MCF 10A (cell line): ENCODE data around the gene ANKRD11. TPM values are rescaled to one million over a fixed set of nuclear protein-coding genes. Genes with fewer than 3 reads are reported as not detected.
"Not testable (repeated sequence)": the region's sequence is repeated elsewhere in the genome, so short reads cannot be mapped to it uniquely, and the experiment has no call there.

ENCODE experiments used
- BruUV-seq: library from RNA; stranded (reverse); fragments of 400-500 nt; replicated peaks from 2 replicates; lab custom pipeline; 2021; lab: Mats Ljungman, UMichigan
- CTCF ChIA-PET: fragments of 300-600 bp; sonication (Branson Sonifier 250); formaldehyde crosslinking; extraction: SDS; loops from one replicate; lab custom pipeline; 2021; ENCODE audit warnings: antibody characterized with exemption, inconsistent platforms; lab: Yijun Ruan, JAX
- POLR2A ChIA-PET: fragments of 300-600, 350-650 bp; sonication (Branson Sonifier 250); formaldehyde crosslinking; extraction: SDS; loops from one replicate; lab custom pipeline; 2020; ENCODE audit warnings: antibody characterized with exemption, inconsistent platforms; lab: Yijun Ruan, JAX
- DNase-seq: peaks from one replicate; pipeline ENCODE4 v3.0.0-alpha.2; 2018; ENCODE audit not compliant: unreplicated experiment
- H3K27ac Mint-ChIP-seq: one replicate; pipeline ENCODE4 v1.8.0; 2022; ENCODE audit warnings: mild to moderate bottlenecking, low read depth, mixed read lengths; ENCODE audit not compliant: unreplicated experiment
- H3K27me3 Mint-ChIP-seq: one replicate; pipeline ENCODE4 v1.8.0; 2022; ENCODE audit warnings: mixed read lengths; ENCODE audit not compliant: insufficient read depth, unreplicated experiment
- H3K36me3 Mint-ChIP-seq: one replicate; pipeline ENCODE4 v1.8.0; 2022; ENCODE audit warnings: mild to moderate bottlenecking, moderate library complexity, mixed read lengths; ENCODE audit not compliant: insufficient read depth, unreplicated experiment
- H3K4me1 Mint-ChIP-seq: one replicate; pipeline ENCODE4 v1.8.0; 2022; ENCODE audit warnings: mixed read lengths; ENCODE audit not compliant: insufficient read depth, unreplicated experiment
- H3K4me3 Mint-ChIP-seq: one replicate; pipeline ENCODE4 v1.8.0; 2022; ENCODE audit warnings: mild to moderate bottlenecking, moderate library complexity, mixed read lengths; ENCODE audit not compliant: unreplicated experiment
- H3K9me3 Mint-ChIP-seq: one replicate; pipeline ENCODE4 v1.8.0; 2022; ENCODE audit warnings: mixed read lengths; ENCODE audit not compliant: unreplicated experiment
- intact Hi-C: fragments of 100-400 bp; cut with micrococcal nuclease; formaldehyde crosslinking; loops from 2 replicates; pipeline ENCODE4 v1.14.1; 2022
- total RNA-seq: library from RNA; stranded (reverse); gene quantifications from 2 replicates; pipeline ENCODE4 v1.2.3, GENCODE V29; 2022
- TF ChIP-seq, protein P1 (sequence below): fragments of 200-600 bp; IDR thresholded peaks from one replicate; pipeline ENCODE4 v1.8.0; 2022; ENCODE audit warnings: antibody characterized with exemption, mild to moderate bottlenecking; ENCODE audit not compliant: unreplicated experiment

ANKRD11 gene
- total RNA-seq, 1 experiment from 2014 or later = 237 TPM

- BruUV-seq = no TSS peak
- peaks cover 62% of the 10 kb centered on the region for H3K36me3 Mint-ChIP-seq
- H3K27me3 Mint-ChIP-seq = no peaks in the 10 kb centered on the region
- no peaks in the 10 kb centered on the region for H3K9me3 Mint-ChIP-seq
- H3K27ac Mint-ChIP-seq = peak overlapping the region; percentile 85
- POLR2A ChIA-PET = interaction anchor here (1.0 to 4.6 kb wide), 2 partner anchors 12 to 190 kb away, joined by 4 to 19 read pairs; no protein-coding TSS in a partner anchor
- TF ChIP-seq, protein P1, sequence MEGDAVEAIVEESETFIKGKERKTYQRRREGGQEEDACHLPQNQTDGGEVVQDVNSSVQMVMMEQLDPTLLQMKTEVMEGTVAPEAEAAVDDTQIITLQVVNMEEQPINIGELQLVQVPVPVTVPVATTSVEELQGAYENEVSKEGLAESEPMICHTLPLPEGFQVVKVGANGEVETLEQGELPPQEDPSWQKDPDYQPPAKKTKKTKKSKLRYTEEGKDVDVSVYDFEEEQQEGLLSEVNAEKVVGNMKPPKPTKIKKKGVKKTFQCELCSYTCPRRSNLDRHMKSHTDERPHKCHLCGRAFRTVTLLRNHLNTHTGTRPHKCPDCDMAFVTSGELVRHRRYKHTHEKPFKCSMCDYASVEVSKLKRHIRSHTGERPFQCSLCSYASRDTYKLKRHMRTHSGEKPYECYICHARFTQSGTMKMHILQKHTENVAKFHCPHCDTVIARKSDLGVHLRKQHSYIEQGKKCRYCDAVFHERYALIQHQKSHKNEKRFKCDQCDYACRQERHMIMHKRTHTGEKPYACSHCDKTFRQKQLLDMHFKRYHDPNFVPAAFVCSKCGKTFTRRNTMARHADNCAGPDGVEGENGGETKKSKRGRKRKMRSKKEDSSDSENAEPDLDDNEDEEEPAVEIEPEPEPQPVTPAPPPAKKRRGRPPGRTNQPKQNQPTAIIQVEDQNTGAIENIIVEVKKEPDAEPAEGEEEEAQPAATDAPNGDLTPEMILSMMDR = no peak
- peaks cover 13% of the 10 kb centered on the region for H3K4me1 Mint-ChIP-seq
- no peak overlapping the region for H3K4me3 Mint-ChIP-seq
- no peak for DNase-seq
- intact Hi-C loops = no loop called here
- CTCF ChIA-PET = no interaction called here
Measured at GRCh38 chr16:89300976-89301360, 189.4 kb downstream of the ANKRD11 start.

DNA sequence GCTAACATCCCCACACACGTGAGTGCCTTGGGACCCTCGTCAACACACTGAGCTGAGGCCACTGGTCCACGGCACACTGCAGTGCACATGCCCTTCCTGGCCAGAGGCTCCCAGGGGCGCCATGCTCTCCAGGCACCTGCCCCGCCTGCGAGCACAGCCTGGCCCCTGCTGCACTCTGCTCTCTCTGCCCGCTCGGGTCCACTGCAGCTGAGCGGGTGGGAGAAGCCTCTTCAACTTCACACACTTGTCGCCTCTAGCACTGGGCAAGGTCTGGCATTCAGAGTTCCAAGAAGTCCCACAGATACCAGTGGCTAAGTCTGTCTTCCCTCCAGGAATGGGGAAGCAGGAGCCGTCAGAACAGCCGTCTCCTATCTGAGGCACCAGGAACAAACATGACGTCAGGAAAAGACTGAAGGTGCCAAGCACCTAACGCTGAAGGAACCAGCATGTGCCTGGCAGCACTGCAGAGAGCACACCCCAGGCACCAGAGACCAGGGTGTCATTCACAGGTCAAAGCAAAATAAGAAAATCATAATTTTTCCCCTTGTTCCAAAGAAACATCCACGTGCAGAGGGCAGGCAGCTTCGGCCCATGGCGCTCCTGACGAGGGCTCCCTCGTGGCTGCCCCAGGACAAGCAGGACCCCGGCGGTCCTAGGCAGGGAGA, 189.9 kb downstream of the ANKRD11 start:
- Mint-ChIP-seq H3K9me3 (no peaks in the 10 kb centered on the region), H3K27me3 (no peaks in the 10 kb centered on the region), H3K4me3 (no peak overlapping the region), H3K27ac (peak overlapping the region; percentile 85), H3K4me1 (peaks cover 14% of the 10 kb centered on the region), H3K36me3 (peaks cover 64% of the 10 kb centered on the region)
- no TSS peak for BruUV-seq
- peak; percentile 62 for DNase-seq
- intact Hi-C loops = no loop called here
- ChIA-PET POLR2A (interaction anchor here (0.7 to 4.6 kb wide), 3 partner anchors 12 to 191 kb away, joined by 3 to 19 read pairs (median 4); no protein-coding TSS in a partner anchor), CTCF (no interaction called here)
- TF ChIP-seq, protein P1 = no peak

- Mint-ChIP-seq H3K36me3 (peaks cover 58% of the 10 kb centered on the region), H3K4me1 (peaks cover 14% of the 10 kb centered on the region), H3K27ac (peak overlapping the region; percentile 67)
- POLR2A ChIA-PET = interaction anchor here (1.0 to 4.6 kb wide), 2 partner anchors 13 to 191 kb away, joined by 4 to 19 read pairs; no protein-coding TSS in a partner anchor
- BruUV-seq, H3K27me3 Mint-ChIP-seq, DNase-seq, CTCF ChIA-PET, H3K9me3 Mint-ChIP-seq, H3K4me3 Mint-ChIP-seq, intact Hi-C loops: not testable (repeated sequence)
Measured at GRCh38 chr16:89299357-89300111, 190.8 kb downstream of the ANKRD11 start.

DNA sequence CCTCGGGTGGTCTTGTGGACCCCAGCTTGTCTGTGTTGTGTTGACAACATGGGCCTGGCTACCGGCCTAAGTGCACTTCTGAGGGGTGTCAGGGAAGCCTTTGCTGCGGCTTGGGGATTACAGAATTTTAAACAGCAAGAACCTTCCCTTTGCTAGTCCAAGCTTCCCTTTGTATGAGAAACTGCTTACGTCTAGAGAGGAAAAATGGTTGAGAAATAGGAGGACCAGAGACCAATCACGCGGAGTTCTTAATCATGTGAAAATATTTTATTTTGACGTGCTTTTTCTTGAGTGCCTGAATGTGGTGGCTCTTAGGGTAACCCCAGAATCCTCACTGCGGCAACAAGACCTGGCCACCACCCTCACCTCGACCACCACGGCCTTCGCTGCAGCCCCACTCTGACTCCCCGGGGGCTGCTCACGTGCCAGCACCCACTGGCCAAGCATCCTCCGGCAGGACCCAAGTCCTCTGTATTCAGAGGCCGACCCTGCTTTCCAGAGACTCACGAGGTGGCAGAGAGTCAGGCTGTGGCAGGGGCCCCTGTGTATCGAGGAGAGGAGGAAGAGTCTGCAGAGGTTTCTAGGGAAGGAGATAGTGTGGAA, 191.6 kb downstream of the ANKRD11 start:
- H3K36me3 Mint-ChIP-seq = peaks cover 55% of the 10 kb centered on the region
- H3K4me3 Mint-ChIP-seq = no peak overlapping the region
- intact Hi-C loops = no loop called here
- DNase-seq = no peak
- ChIA-PET CTCF (interaction anchor here (2.2 kb wide), 1 partner anchor 10 kb away, joined by 12 read pairs; no protein-coding TSS in a partner anchor), POLR2A (interaction anchor here (0.6 kb wide), 1 partner anchor 11 kb away, joined by 4 read pairs; no protein-coding TSS in a partner anchor)
- H3K27me3 Mint-ChIP-seq = no peaks in the 10 kb centered on the region
- peaks cover 14% of the 10 kb centered on the region for H3K4me1 Mint-ChIP-seq
- H3K27ac Mint-ChIP-seq = peak overlapping the region; percentile 67
- no peaks in the 10 kb centered on the region for H3K9me3 Mint-ChIP-seq
- TF ChIP-seq, protein P1 = no peak
- no TSS peak for BruUV-seq
